Measurements from ENCODE around the gene KRT78.

The KRT78 gene

DNA sequence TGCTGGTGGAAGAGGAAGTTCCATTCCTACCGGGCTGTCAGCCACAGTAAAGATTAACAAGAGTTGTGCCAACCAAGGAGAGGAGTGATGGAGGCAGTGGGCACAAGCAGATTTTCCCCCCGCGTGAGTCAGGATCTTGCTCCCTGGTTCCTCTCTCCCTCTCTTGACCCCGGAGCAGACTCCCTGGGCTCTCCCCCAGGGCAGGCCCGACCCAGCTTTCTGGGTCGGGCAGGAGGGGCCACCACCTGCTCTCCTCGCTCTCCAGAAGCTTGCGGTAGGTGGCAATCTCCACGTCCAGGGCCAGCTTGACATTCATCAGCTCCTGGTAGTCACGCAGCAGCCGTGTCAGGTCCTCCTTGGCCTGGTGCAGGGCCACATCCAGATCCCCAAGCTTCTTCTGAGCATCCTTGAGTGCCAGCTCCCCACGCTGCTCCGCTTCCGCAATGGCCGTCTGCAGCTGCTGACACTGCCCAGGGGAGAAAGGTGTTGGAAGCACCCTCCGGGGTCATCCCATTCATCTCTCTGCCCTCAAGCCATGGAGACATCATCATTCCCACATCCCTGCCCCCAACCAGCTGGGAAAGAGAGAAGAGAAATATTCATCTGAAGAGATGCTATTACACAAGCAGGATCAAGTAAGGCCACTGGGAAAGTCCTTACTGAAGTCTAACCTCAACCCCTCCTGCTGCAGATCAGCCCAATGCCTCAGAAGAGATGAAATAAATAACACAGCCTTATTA lies 25.9 kb downstream of the KRT78 start:
- no peak for DNase-seq

- DNase-seq, result no peak
Measured at GRCh38 chr12:52821826-52822660, 26.8 kb downstream of the KRT78 start.

DNA sequence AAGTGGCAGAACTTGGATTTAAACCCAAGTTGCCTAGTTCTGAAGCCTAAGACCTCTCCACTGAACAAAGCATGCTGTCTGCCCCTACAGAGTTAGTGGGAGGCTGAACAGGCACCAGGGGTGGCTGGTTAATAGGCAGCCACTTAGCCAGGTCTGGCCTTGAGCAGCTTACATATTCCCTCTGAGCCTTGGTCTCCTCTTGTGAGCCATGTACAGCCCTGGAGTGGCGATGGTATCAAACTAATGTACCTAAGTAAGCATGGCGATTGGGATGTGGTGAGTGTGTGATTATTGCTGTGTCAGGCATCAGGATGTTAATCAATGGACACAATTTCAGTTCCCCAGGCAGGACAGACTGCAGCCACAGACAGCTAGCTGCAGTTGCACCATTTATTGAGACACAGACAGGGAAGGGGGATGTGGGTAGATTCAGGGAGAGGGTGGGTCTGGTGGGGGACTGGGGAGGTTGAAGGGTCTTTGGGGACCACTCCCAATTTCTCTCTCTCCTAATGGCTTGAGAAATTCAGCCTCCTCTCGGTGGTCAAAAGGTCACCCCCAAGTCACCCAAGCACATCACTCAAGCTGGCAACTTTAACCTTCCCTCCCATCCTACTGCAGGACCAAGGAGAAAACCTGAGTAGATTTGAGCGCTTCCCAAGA lies 27.6 kb downstream of the KRT78 start:
- DNase-seq, result no peak

DNA sequence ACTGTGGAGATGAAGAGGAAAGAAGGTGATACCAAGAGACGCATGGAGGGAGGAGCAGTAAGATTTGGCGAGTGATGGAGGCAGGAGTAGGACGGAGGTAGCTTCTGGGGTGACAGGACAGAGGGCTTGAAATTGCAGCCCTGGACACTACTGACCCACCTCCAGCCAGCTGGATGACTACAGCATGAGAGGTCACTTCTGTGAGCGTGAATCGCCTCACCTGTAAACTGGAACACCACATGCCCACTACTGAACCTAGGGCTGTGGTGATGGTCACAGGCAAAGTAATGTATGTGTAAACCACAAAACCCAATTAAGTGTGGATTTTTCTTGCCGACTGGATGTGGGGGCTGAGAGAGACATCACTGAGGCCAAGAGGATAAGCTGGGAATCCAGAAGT lies 28.3 kb downstream of the KRT78 start:
- no peak for DNase-seq

DNA sequence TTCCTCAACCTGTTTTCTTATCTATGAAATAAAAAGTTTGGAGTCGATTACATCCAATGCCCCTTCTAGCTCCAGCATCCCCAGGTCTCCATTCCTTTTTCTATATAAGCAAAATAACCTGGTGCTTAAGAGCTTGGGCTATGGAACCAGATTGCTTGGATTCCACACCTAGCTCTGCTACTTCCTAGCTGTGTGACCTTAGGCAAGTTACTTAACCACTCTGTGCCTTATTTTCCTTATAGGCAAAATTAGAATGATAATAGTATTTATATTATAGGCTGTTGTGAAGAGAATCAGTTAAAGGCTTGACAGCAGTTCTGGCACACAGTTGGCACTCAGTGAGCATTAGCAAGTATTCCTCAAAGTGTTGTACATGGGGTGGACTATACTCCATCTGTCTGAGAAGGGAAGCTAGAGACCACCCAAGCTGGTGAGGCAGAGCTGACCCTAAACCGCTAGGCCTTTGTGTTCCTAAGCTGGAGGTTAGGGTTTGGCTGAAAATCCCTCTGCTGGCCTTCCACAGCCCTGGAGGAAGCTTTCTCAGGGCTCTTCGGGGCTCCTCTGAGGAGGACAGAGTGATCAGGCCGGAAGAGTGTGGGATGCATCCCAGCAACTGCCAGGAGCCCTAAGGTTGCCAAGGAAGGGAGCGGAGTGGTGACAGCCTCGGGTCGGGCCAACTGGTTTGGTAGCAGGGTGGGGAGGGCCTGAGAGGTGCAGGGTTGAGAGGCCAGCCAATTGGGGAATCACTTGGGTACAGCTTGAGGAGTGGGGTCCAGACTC lies 28.9 kb downstream of the KRT78 start:
- no peak for DNase-seq

- no peak for DNase-seq
Measured at GRCh38 chr12:52818887-52819420, 29.8 kb downstream of the KRT78 start.

DNA sequence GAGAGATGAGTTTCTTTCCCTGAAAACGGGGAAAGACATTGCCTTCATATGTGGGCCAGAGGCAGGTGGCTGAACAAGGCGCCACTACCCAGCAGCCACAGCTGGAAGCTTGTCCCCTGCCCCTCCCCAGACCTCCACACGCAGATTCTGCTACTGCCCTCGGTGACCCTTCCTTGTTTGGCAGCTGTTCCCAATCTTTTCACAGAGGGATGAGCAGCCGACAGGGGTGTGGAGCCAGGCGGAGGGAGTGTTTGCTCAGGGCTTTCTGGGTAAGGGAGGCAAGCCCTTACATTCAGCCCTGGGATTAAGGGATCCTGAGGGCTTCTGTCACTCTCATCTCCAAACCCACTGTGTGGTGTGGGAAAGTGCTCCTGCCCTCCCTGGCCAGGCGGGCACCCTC lies 30.4 kb downstream of the KRT78 start:
- DNase-seq, result peak; percentile 22

DNA sequence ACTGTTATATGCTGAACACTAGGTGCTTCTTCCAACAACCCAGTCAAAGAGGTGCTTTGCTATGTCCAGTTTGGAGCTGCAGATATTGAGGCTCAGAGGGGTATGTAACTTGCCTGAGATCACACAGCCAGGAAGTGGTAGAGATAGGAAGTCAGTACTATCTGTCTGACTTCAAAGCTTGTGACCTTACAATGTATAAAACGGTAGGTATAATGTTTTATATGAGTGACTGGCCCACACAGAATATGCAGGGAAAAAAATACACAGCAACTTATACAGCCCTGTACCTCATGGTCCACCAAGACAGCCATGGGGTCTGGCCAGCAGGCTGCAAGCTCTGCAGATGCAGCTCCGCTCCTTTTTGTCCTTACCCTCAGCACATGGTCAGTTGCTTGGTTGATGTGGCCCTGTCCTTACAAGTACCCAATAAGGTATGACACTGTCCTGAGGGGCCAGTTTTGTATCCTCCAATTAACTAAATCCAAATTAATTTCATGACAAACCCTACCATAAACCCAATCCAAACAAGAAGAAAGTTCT lies 31.0 kb downstream of the KRT78 start:
- DNase-seq, result no peak

- no peak for DNase-seq
Measured at GRCh38 chr12:52817003-52817698, 31.6 kb downstream of the KRT78 start.

DNA sequence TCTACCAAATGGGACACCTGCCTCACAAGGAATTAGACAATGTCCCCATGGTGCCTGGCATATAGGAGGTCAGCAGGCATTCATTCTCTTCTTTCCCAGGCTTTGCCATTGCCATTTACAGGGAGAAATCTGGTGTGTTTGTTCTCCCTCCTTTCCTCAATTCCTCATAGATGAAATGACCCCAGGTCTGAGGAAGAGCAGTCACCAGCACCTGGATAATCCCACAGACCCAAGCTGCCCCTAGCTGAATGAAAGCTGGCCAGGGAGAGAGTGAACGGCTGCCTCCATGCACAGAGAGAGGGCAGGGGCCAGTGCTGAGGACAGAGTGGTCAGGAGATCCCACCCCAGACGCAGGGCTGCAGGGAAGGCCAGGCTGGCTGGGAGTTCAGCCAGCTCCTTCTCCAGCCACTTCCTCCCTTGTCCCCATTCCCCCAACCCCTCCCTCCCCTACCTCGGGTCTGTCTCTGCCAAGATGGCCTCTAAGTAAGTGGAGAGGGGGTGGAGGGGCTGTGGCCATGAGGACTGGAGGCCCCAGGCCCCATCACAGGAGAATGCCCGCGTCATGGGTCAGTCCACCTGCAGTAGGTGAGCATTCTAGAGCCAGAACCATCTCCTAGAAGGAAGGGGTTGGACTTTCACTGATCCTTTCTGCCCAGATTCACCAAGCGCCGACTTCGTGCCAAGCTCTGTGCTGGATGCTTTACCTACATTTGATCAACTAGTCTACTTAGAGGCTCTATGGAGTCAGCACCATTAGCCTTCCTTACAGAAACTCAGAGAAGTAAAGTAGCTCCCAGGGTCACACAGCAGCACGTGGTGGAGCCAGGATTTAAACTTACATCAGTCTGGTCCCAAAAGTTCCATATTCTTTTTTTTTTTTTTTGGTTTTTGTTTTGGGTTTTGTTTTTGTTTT lies 32.9 kb downstream of the KRT78 start:
- DNase-seq, result no peak

DNA sequence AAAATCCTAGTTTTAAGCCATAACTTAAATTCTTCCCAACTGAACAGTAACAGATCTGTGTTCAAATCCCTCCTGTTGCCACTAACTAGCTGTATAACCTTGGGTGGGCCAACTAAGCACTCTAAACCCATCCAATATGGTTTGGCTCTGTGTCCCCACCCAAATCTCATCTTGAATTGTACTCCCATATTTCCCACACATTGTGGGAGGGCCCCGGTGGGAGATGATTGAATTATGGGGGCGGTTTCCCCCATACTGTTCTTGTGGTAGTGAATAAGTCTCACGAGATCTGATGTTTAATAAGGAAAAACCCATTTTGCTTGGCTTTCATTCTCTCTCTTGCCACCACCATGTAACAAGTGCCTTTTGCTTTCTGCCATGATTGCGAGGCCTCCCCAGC lies 33.6 kb downstream of the KRT78 start:
- no peak for DNase-seq

- no peak for DNase-seq
Measured at GRCh38 chr12:52814710-52815155, 34.1 kb downstream of the KRT78 start.

DNA sequence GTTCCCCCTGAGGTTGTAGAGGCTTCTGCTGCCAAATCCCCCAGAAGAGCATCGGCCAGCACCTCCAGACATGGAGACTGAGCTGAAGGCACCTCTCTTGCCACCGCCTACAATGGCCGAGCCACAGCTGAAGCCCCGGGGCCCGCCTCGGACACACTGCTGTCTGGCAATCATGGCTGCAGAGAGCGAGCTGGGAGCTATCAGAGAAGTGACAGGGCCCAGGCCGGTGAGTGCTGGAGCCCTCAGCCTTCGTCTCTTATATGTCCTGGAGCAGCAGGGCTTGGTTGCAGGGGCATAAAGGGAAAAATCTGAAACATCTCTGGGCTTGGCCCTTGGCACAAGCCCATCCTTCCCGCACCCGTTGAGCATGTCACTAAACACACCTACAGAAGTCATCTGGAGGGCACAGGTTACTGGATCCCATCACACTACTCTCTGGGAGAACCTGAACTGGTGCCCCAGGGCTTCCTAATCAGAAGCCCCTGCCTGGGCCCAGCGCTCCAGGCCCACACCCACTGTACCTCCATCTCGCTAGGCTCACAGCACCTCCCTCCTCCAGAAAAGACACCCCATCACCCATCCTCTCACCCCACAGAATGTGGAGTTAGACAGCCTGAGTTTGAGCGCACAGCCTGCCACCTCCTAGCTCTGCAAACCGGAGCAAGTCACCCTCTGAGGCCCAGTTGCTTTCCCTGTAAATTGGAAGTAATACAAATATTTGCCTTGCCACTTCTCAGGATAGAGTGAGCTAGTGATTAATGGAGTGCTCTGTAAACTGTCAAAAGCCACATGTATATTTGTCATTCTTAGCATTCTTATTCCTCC lies 34.7 kb downstream of the KRT78 start, which contains the start of gene KRT4:
Gene KRT4, minus strand, starts transcription at position 232 of the 825 bp plus-strand sequence. Its CDS starts 58 bp downstream, at position 174.
- no peak for DNase-seq

DNA sequence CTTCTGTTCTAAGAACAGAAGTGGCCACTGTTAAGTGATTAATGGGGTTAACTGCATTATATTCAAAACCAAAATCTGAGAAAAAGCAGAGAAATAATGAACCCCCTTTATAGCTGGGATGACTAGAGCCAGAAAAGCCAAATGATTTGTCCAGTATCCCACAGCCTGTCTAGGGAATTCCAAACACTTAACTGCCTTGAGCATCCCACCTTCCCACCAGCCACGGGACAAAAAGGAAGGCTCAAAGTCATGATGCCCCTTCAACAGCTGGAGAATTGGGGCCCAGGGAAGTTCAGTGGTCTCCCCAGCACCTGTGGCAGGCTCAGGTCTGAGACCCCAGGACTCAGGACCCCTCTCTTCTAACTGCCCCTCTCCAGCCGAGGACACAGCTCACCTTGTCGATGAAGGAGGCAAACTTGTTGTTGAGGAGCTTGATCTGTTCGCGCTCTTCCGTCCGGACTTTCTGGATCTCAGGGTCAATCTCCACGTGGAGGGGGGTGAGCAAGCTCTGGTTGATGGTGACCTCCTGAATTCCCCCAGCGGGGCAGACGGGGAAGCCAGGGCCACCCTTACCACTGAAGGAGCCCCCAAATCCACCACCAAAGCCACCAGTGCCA lies 35.5 kb downstream of the KRT78 start:
- DNase-seq, result no peak

DNA sequence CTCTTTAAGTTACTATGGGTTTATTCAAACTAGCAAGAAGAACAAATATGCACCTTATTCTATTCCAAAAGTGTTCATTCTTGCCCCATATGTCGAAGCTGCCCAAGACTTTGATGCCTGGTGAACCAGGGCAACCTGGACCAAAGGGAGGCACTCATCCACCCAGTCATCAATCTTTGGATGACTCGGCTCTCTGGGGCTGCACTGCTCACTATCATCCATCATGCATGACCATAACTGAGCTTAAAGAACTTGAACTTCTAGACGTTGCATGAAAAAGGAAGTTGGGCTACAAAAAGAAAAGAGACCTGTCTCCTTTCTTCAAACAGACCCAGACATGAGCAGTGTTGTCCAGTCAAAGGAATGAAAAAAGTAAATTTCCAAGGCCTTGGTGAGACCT lies 36.0 kb downstream of the KRT78 start:
- no peak for DNase-seq

DNA sequence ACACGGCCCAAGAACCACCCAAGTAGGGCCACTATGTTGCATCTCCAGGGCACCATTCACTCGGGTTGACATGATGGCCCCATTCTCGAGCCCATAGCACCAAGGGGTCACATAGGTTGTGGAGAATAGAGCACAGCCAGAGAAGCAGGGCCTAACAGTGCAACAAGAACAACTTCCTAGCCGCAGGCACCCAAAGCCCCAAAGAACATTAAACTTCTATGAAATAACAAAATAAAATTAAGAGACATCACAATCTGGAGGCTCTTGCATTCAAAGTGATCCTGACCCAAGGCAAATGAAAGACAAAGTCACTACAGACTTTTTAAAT lies 36.8 kb downstream of the KRT78 start:
- no peak for DNase-seq

- no peak for DNase-seq
Measured at GRCh38 chr12:52811191-52812072, 37.4 kb downstream of the KRT78 start.

DNA sequence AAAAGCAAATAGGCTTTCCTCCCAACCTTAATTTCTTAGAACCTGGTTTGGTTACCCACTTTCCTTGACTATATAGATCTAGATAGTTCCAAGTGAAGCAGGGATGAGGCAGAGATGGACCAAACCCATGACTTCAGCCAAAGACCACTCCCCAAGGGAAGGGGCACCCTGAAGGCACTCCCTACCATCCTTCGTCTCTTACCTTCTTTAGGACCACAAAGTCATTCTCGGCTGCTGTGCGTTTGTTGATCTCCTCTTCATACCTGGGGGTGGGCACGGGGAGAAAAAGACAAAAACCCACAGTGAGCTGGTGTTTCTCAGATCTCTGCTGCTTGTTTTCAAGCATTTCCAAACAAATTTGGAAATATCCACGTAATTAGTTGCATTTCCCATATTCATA lies 38.2 kb downstream of the KRT78 start:
- DNase-seq, result no peak

Data from femur (tissue), 1 donor.